Ishikawa (cell line): ENCODE measurements around the gene IGFBP3.

Experiments used
- CEBPB ChIP-seq: IDR thresholded peaks from 2 replicates; pipeline ENCODE4 v1.6.1; 2012
- CREB1 ChIP-seq: IDR thresholded peaks from 2 replicates; pipeline ENCODE4 v1.6.1; 2012; ENCODE audit warnings: low read depth
- EGR1 ChIP-seq: IDR thresholded peaks from 2 replicates; pipeline ENCODE4 v1.6.1; 2012
- EP300 ChIP-seq: IDR thresholded peaks from 2 replicates; pipeline ENCODE4 v1.6.1; 2012; ENCODE audit warnings: borderline replicate concordance
- FOXM1 ChIP-seq: IDR thresholded peaks from 2 replicates; pipeline ENCODE4 v1.6.1; 2012; ENCODE audit warnings: low read depth, borderline replicate concordance
- MAX ChIP-seq: IDR thresholded peaks from 2 replicates; pipeline ENCODE4 v1.6.1; 2012
- NFIC ChIP-seq: IDR thresholded peaks from 2 replicates; pipeline ENCODE4 v1.6.1; 2012
- RAD21 ChIP-seq: IDR thresholded peaks from 2 replicates; pipeline ENCODE4 v1.6.1; 2012; ENCODE audit warnings: low read depth
- TAF1 ChIP-seq: IDR thresholded peaks from 2 replicates; pipeline ENCODE4 v1.6.1; 2012; ENCODE audit warnings: low read depth, mild to moderate bottlenecking
- TCF12 ChIP-seq: IDR thresholded peaks from 2 replicates; pipeline ENCODE4 v1.6.1; 2012; ENCODE audit warnings: low read depth
- TEAD4 ChIP-seq: IDR thresholded peaks from 2 replicates; pipeline ENCODE4 v1.6.1; 2012
- YY1 ChIP-seq: IDR thresholded peaks from 2 replicates; pipeline ENCODE4 v1.6.1; 2012; ENCODE audit warnings: low read depth
- ZBTB7A ChIP-seq: IDR thresholded peaks from 2 replicates; pipeline ENCODE4 v1.6.1; 2012; ENCODE audit warnings: low read depth
- TF ChIP-seq, protein P1 (sequence below): IDR thresholded peaks from 2 replicates; pipeline ENCODE4 v1.6.1; 2012
- TF ChIP-seq, protein P2 (sequence below): IDR thresholded peaks from 2 replicates; pipeline ENCODE4 v1.6.1; 2012; ENCODE audit warnings: low read depth, mild to moderate bottlenecking

Gene IGFBP3

GRCh38 chr7:45920502-45921380 is at the start of gene IGFBP3:
IGFBP3 (minus strand) TSS chr7:45921272; CDS start chr7:45921140, 132 bp downstream.
- TF ChIP-seq, protein P1, sequence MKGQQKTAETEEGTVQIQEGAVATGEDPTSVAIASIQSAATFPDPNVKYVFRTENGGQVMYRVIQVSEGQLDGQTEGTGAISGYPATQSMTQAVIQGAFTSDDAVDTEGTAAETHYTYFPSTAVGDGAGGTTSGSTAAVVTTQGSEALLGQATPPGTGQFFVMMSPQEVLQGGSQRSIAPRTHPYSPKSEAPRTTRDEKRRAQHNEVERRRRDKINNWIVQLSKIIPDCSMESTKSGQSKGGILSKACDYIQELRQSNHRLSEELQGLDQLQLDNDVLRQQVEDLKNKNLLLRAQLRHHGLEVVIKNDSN, result peak; percentile 4; the same call in 1 of the 2 replicates
- TF ChIP-seq FOXM1, result no peak
- no peak for TF ChIP-seq CREB1
- no peak; the same call in none of the 2 replicates for TF ChIP-seq TAF1
- TF ChIP-seq, protein P2, sequence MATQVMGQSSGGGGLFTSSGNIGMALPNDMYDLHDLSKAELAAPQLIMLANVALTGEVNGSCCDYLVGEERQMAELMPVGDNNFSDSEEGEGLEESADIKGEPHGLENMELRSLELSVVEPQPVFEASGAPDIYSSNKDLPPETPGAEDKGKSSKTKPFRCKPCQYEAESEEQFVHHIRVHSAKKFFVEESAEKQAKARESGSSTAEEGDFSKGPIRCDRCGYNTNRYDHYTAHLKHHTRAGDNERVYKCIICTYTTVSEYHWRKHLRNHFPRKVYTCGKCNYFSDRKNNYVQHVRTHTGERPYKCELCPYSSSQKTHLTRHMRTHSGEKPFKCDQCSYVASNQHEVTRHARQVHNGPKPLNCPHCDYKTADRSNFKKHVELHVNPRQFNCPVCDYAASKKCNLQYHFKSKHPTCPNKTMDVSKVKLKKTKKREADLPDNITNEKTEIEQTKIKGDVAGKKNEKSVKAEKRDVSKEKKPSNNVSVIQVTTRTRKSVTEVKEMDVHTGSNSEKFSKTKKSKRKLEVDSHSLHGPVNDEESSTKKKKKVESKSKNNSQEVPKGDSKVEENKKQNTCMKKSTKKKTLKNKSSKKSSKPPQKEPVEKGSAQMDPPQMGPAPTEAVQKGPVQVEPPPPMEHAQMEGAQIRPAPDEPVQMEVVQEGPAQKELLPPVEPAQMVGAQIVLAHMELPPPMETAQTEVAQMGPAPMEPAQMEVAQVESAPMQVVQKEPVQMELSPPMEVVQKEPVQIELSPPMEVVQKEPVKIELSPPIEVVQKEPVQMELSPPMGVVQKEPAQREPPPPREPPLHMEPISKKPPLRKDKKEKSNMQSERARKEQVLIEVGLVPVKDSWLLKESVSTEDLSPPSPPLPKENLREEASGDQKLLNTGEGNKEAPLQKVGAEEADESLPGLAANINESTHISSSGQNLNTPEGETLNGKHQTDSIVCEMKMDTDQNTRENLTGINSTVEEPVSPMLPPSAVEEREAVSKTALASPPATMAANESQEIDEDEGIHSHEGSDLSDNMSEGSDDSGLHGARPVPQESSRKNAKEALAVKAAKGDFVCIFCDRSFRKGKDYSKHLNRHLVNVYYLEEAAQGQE, result no peak
- no peak for TF ChIP-seq EP300
- no peak for TF ChIP-seq ZBTB7A
- TF ChIP-seq EGR1, result no peak
- no peak; the same call in 1 of the 2 replicates for TF ChIP-seq NFIC
- TF ChIP-seq CEBPB, result no peak
- TF ChIP-seq TEAD4, result no peak
- TF ChIP-seq MAX, result peak; percentile 69
- TF ChIP-seq TCF12, result peak; percentile 10; the same call in 1 of the 2 replicates
- TF ChIP-seq RAD21, result no peak
- TF ChIP-seq YY1, result no peak

- TF ChIP-seq CEBPB (no peak), ZBTB7A (no peak), FOXM1 (no peak), YY1 (no peak), TCF12 (no peak), RAD21 (no peak)
Observed at GRCh38 chr7:45970454-45970853, 49.4 kb upstream of the IGFBP3 start.

DNA sequence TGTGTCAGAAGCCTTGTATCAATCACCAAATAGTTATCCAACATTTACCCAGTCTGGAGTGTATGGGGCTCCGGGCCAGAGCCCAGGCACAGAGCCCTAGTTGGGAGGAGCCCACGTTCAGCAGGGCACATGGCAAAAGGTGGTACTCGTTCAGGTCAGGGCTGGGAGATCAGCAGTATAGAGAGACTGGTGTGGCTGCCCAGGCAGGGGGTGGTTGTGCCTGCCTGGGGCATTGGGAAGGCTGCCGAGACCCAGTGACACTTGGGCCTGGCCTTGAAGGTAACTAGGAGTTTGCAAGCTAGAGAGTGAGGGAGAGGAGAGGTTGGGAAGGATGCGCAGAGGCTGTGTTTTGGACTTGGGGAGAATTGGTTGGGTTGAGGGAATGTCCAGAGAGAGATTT is 48.9 kb upstream of the IGFBP3 start:
- TF ChIP-seq ZBTB7A (no peak), RAD21 (no peak), NFIC (no peak), TAF1 (no peak), TEAD4 (no peak), CREB1 (no peak), CEBPB (no peak), EP300 (no peak), EGR1 (no peak), MAX (no peak), FOXM1 (no peak), YY1 (no peak)
- TF ChIP-seq, protein P2, result no peak

- TF ChIP-seq TCF12 (no peak), TEAD4 (no peak), CREB1 (no peak), ZBTB7A (no peak), FOXM1 (no peak), RAD21 (no peak), NFIC (no peak)
- TF ChIP-seq, protein P1, result no peak
Observed at GRCh38 chr7:45968856-45969541, 47.9 kb upstream of the IGFBP3 start.

- TF ChIP-seq, protein P1, result no peak
- no peak for TF ChIP-seq ZBTB7A
- no peak for TF ChIP-seq TAF1
- no peak for TF ChIP-seq RAD21
- no peak for TF ChIP-seq YY1
- TF ChIP-seq EGR1, result no peak
- no peak for TF ChIP-seq MAX
- no peak for TF ChIP-seq NFIC
- TF ChIP-seq TEAD4, result no peak
- TF ChIP-seq CEBPB, result no peak
- TF ChIP-seq, protein P2, result no peak
- no peak for TF ChIP-seq EP300
- no peak for TF ChIP-seq TCF12
- TF ChIP-seq CREB1, result no peak
- no peak for TF ChIP-seq FOXM1
Observed at GRCh38 chr7:45968312-45968711, 47.2 kb upstream of the IGFBP3 start.
